Adipose tissue (tissue), 3 donors: ENCODE measurements around the gene MLX. TPM values are rescaled to one million over a fixed set of nuclear protein-coding genes. Genes with fewer than 3 reads are reported as not detected.
"Not testable (repeated sequence)": the region's sequence is repeated elsewhere in the genome, so short reads cannot be mapped to it uniquely, and the experiment has no call there.

Experiments
- H3K27ac ChIP-seq: one replicate; pipeline ENCODE4 v1.5.1; 2013; ENCODE audit warnings: low read depth, low read length
- WGBS, 3 donors: extraction: QIAGEN DNeasy Blood & Tissue Kit; methylation state at CpG; one replicate each; pipeline ENCODE4 v1.1.7; 2013; 5-methylcytosine and 5-hydroxymethylcytosine counted together
- polyA plus RNA-seq, 3 donors: library from polyadenylated mRNA; stranded (reverse); fragments of 200-250 nt; gene quantifications; one replicate each; pipeline ENCODE4 v1.2.3, GENCODE V29; 2013
- donor health status: healthy with polysubstance abuse.
- donor health status: Bipolar disorder and iron deficiency.
- donor health status: healthy.

Gene MLX
- polyA plus RNA-seq, 3 donors: 38.7 to 71.3 (median 48.9) TPM

- H3K27ac ChIP-seq: no peak overlapping the region
- 28 to 47% (median 37%) methylated on average over 3 of the region's 3 CpGs for WGBS, 3 donors
Observed at GRCh38 chr17:42607769-42608168, 40.9 kb downstream of the MLX start.

- no peak overlapping the region for H3K27ac ChIP-seq
- WGBS, 3 donors: 0 to 1% (median 1%) methylated on average over 27 to 30 of the region's 30 CpGs
Observed at GRCh38 chr17:42608305-42609181, 41.6 kb downstream of the MLX start.

- no peak within 1 kb of the TSS for H3K27ac ChIP-seq
- 0% methylated on average over 66 of the region's 66 CpGs for WGBS, 3 donors
Observed at GRCh38 chr17:42609182-42609813, 42.4 kb downstream of the MLX start, which contains the start of the genes RETREG3 and TUBG1. RETREG3 (minus strand) TSS chr17:42609374; CDS start chr17:42609324, 50 bp downstream. TUBG1 (plus strand) TSS chr17:42609683; CDS start chr17:42609738, 55 bp downstream.

GRCh38 chr17:42609814-42610801 is 43.2 kb downstream of the MLX start:
- WGBS, 3 donors: 11 to 20% (median 15%) methylated on average over 33 to 35 of the region's 42 CpGs
- H3K27ac ChIP-seq: not testable (repeated sequence)

- no peak overlapping the region for H3K27ac ChIP-seq
- WGBS, 3 donors: 95 to 96% (median 96%) methylated on average over 4 of the region's 4 CpGs
Observed at GRCh38 chr17:42612013-42612412, 45.1 kb downstream of the MLX start.

GRCh38 chr17:42613699-42614295 is 46.9 kb downstream of the MLX start:
- WGBS, 3 donors: 95 to 98% (median 97%) methylated on average over 17 of the region's 17 CpGs
- H3K27ac ChIP-seq: no peak overlapping the region

GRCh38 chr17:42617956-42618431 is 51.1 kb downstream of the MLX start:
- 33 to 72% (median 68%) methylated on average over 4 of the region's 4 CpGs for WGBS, 3 donors
- H3K27ac ChIP-seq: no peak overlapping the region

GRCh38 chr17:42618442-42619150 is 51.7 kb downstream of the MLX start:
- 32 to 51% (median 44%) methylated on average over 9 of the region's 9 CpGs for WGBS, 3 donors
- H3K27ac ChIP-seq: no peak overlapping the region

- 92 to 95% (median 94%) methylated on average over 3 of the region's 3 CpGs for WGBS, 3 donors
- not testable (repeated sequence) for H3K27ac ChIP-seq
Observed at GRCh38 chr17:42621987-42622386, 55.1 kb downstream of the MLX start.

Other genes with a start within 250 kb of the MLX start
- gene STAT3, start 178.7 kb upstream of the MLX start, polyA plus RNA-seq: 100 to 1,000 TPM in 1 of 3 donors, 10 to 100 TPM in 2; 60.7 to 204 (median 92.9) TPM
- gene CAVIN1, start 143.8 kb upstream of the MLX start, polyA plus RNA-seq: 100 to 1,000 TPM in 2 of 3 donors, 10 to 100 TPM in 1; 30.4 to 517 (median 414) TPM
- gene ATP6V0A1, start 108.2 kb upstream of the MLX start, polyA plus RNA-seq: 10 to 100 TPM; 17.6 to 30.5 (median 25.8) TPM
- gene NAGLU, start 30.9 kb upstream of the MLX start, polyA plus RNA-seq: 10 to 100 TPM; 30.5 to 38.7 (median 33.2) TPM
- gene HSD17B1, start 14.2 kb upstream of the MLX start, polyA plus RNA-seq: 10 to 100 TPM in 1 of 3 donors, 1 to 10 TPM in 2; 5.2 to 13.9 (median 5.5) TPM
- 10 to 100 TPM; 53.3 to 71.0 (median 59.7) TPM for gene COASY, start 5.0 kb upstream of the MLX start, polyA plus RNA-seq
- gene PSMC3IP, start 10.6 kb downstream of the MLX start, polyA plus RNA-seq: 1 to 10 TPM; 3.5 to 7.1 (median 4.5) TPM
- 10 to 100 TPM; 13.6 to 28.8 (median 20.7) TPM for gene RETREG3, start 42.3 kb downstream of the MLX start, polyA plus RNA-seq
- gene TUBG1, start 42.6 kb downstream of the MLX start, polyA plus RNA-seq: 10 to 100 TPM; 28.6 to 51.8 (median 36.6) TPM
- gene TUBG2, start 92.2 kb downstream of the MLX start, polyA plus RNA-seq: 10 to 100 TPM; 13.9 to 62.7 (median 24.0) TPM
- gene PLEKHH3, start 109.9 kb downstream of the MLX start, polyA plus RNA-seq: 10 to 100 TPM; 30.4 to 67.4 (median 30.9) TPM
- 1 to 10 TPM; 1.3 to 2.6 (median 1.3) TPM for gene CCR10, start 114.7 kb downstream of the MLX start, polyA plus RNA-seq
- gene CNTNAP1, start 115.4 kb downstream of the MLX start, polyA plus RNA-seq: 1 to 10 TPM; 5.9 to 8.3 (median 7.0) TPM
- gene EZH1, start 177.9 kb downstream of the MLX start, polyA plus RNA-seq: 10 to 100 TPM; 16.1 to 27.5 (median 25.9) TPM
- 100 to 1,000 TPM in 2 of 3 donors, 10 to 100 TPM in 1; 12.9 to 178 (median 156) TPM for gene RAMP2, start 194.1 kb downstream of the MLX start, polyA plus RNA-seq
- 10 to 100 TPM; 52.3 to 64.8 (median 61.2) TPM for gene VPS25, start 206.3 kb downstream of the MLX start, polyA plus RNA-seq
- under 1 TPM; 0.45 to 0.54 (median 0.46) TPM for gene WNK4, start 213.5 kb downstream of the MLX start, polyA plus RNA-seq
- 100 to 1,000 TPM; 110 to 134 (median 120) TPM for gene COA3, start 231.6 kb downstream of the MLX start, polyA plus RNA-seq
- 1 to 10 TPM in 1 of 3 donors, under 1 TPM in 2; 0.20 to 1.0 (median 0.54) TPM for gene CNTD1, start 231.8 kb downstream of the MLX start, polyA plus RNA-seq